Ovary (tissue), 9 donors: ENCODE data around the gene CHD9. TPM values are rescaled to one million over a fixed set of nuclear protein-coding genes. Genes with fewer than 3 reads are reported as not detected.

Source experiments
- DNase-seq, 5 donors: peaks; one replicate each; pipeline ENCODE4 v3.0.0-alpha.2; 2019 to 2020
- H3K27ac ChIP-seq, 2 donors: fragments of 200-600 bp; one replicate each; pipeline versions ENCODE4 v1.5.1 to v1.8.0; 2019 to 2022
- H3K27me3 ChIP-seq: fragments of 200-600 bp; one replicate; pipeline ENCODE4 v1.8.0; 2022
- H3K36me3 ChIP-seq: fragments of 200-600 bp; sonication (generic); one replicate; pipeline ENCODE4 v1.5.1; 2019
- H3K4me1 ChIP-seq: one replicate; pipeline ENCODE4 v1.8.1; 2013; ENCODE audit warnings: mild to moderate bottlenecking, moderate library complexity; ENCODE audit not compliant: insufficient read depth
- H3K4me3 ChIP-seq: fragments of 200-600 bp; sonication (generic); one replicate; pipeline ENCODE4 v1.5.1; 2017
- H3K9me3 ChIP-seq, 2 donors: fragments of 200-600 bp in 1 of 2; sonication (generic) in 1 of 2; one replicate each; pipeline versions ENCODE4 v1.5.1 to v1.8.1; 2013 to 2019; ENCODE audit warnings: mild to moderate bottlenecking in 1 of 2, moderate library complexity in 1 of 2
- EP300 ChIP-seq: sonication (generic); formaldehyde crosslinking; IDR thresholded peaks from one replicate; pipeline ENCODE4 v1.6.1; 2017; ENCODE audit warnings: antibody characterized with exemption
- POLR2A ChIP-seq: fragments of 450-650 bp; IDR thresholded peaks from one replicate; pipeline ENCODE4 v1.6.1; 2017; ENCODE audit warnings: antibody characterized with exemption, mild to moderate bottlenecking, moderate library complexity
- WGBS, 3 donors: extraction: QIAGEN DNeasy Blood & Tissue Kit in 1 of 3; methylation state at CpG; one replicate each; pipeline versions ENCODE4 v1.1.5 to v1.1.7; 2013 to 2017; 5-methylcytosine and 5-hydroxymethylcytosine counted together
- intact Hi-C, 4 donors: fragments of 100-400 bp; cut with DNase I; formaldehyde crosslinking; loops; one replicate each; pipeline versions ENCODE4 v1.11.0 to v1.15.1; 2022 to 2023
- polyA plus RNA-seq, 2 donors: library from polyadenylated mRNA; stranded (reverse); fragments of 200-250 nt in 1 of 2; fragments of 350-450 nt in 1 of 2; fragmentation: Illumina TruSeq in 1 of 2; extraction: RNeasy Lipid Tissue Mini Kit (QIAGEN cat#74804) in 1 of 2; gene quantifications; one replicate each; pipeline ENCODE4 v1.2.3, GENCODE V29; 2013 to 2014
- total RNA-seq, 7 donors: library from RNA; depleted of rRNA in 2 of 7; stranded (reverse); fragments of >200 nt in 2 of 7; fragmentation: NEBNext Ultra II Directional in 3 of 7; extraction: Animal tissue kit (Norgen Biotek cat#: 25700) in 3 of 7; gene quantifications; one replicate each; pipeline versions ENCODE4 v1.1.0 to v1.2.4, GENCODE V29; 2016 to 2023
- TF ChIP-seq, protein P1 (sequence below), 3 donors: fragments of 450-650 bp in 2 of 3; fragments of 200-600 bp in 1 of 3; IDR thresholded peaks; one replicate each; pipeline versions ENCODE4 v1.5.1 to v1.8.0; 2016 to 2022; ENCODE audit warnings: antibody characterized with exemption in 3 of 3, mild to moderate bottlenecking in 1 of 3
- donor health status: DM: no; HTN: no; CAD: no; lungs with moderate emphysema.
- donor health status: DM: no; HTN: no; CAD: no.
- donor health status: Bipolar disorder and iron deficiency.
- donor health status: DM: yes; HTN: yes; CAD: no.
- donor health status: DM: no; HTN: no; CAD: no.
- donor health status: DM: yes; HTN: yes; CAD: no.

CHD9 gene
- total and polyA plus RNA-seq, 9 donors = 11.8 to 100 (median 84.1) TPM

DNA sequence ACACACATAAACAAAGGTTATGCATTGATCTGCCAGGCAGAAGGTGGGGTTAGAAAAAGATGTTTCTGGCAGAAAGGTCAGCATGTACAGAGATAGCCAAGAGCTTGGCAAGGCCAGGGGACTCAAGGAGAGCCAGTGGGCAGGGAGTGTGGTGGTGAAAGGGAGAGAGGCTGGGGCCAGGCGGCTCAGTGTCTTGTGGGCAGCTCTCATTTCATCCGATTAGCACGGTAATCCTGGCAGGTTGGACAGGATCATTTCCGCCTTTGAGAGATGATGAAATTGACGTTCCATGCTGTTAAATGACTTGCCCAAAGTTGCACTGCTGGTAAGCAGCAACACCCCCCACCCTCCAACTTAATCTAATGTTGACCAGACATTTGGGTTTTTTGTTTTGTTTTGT, 3.6 kb downstream of the CHD9 start:
- WGBS, 3 donors = 92 to 95% (median 93%) methylated on average over 5 of the region's 5 CpGs
- Histone ChIP-seq H3K27ac (no peak overlapping the region), H3K36me3 (no peaks in the 10 kb centered on the region), H3K27me3 (no peaks in the 10 kb centered on the region), H3K4me1 (peaks cover 4% of the 10 kb centered on the region), H3K9me3 (no peaks in the 10 kb centered on the region), H3K4me3 (no peak overlapping the region)
- no peak for DNase-seq
- intact Hi-C loops = loop anchor here in 2 of 4 donors (10.0 kb wide), 3 partner anchors 146 to 376 kb away; partner anchors contain the start of gene RBL2 (in 1 of the 2)
- TF ChIP-seq POLR2A (no peak), EP300 (no peak)
- TF ChIP-seq, protein P1, sequence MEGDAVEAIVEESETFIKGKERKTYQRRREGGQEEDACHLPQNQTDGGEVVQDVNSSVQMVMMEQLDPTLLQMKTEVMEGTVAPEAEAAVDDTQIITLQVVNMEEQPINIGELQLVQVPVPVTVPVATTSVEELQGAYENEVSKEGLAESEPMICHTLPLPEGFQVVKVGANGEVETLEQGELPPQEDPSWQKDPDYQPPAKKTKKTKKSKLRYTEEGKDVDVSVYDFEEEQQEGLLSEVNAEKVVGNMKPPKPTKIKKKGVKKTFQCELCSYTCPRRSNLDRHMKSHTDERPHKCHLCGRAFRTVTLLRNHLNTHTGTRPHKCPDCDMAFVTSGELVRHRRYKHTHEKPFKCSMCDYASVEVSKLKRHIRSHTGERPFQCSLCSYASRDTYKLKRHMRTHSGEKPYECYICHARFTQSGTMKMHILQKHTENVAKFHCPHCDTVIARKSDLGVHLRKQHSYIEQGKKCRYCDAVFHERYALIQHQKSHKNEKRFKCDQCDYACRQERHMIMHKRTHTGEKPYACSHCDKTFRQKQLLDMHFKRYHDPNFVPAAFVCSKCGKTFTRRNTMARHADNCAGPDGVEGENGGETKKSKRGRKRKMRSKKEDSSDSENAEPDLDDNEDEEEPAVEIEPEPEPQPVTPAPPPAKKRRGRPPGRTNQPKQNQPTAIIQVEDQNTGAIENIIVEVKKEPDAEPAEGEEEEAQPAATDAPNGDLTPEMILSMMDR (IDR thresholded peaks at IDR 0.05) = no peak

DNA sequence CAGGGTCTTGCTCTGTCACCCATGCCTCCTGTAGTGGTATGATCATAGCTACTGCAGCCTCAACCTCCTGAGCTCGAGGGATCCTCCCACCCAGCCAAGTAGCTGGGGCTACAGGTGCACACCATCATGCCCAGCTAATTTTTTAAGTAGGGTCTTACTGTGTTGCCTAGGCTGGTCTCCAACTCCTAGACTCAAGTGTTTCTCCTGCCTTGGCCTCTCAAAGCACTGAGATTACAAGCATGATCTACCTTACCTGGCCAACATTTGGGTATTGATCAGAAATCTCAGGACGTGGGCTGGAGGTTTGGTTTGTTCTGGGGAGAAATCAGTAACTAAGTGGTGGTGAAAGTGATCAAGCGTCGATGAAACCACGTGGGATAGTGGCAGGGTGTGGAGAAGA, 4.1 kb downstream of the CHD9 start:
- Histone ChIP-seq H3K27ac (no peak overlapping the region), H3K36me3 (no peaks in the 10 kb centered on the region), H3K4me1 (peaks cover 4% of the 10 kb centered on the region), H3K9me3 (no peaks in the 10 kb centered on the region), H3K27me3 (no peaks in the 10 kb centered on the region), H3K4me3 (no peak overlapping the region)
- TF ChIP-seq POLR2A = no peak
- TF ChIP-seq, protein P1 (IDR thresholded peaks at IDR 0.05) = no peak
- no peak for TF ChIP-seq EP300
- intact Hi-C loops = loop anchor here in 2 of 4 donors (10.0 kb wide), 3 partner anchors 146 to 376 kb away; partner anchors contain the start of gene RBL2 (in 1 of the 2)
- no peak for DNase-seq
- WGBS, 3 donors = 91 to 95% (median 95%) methylated on average over 5 of the region's 5 CpGs

DNA sequence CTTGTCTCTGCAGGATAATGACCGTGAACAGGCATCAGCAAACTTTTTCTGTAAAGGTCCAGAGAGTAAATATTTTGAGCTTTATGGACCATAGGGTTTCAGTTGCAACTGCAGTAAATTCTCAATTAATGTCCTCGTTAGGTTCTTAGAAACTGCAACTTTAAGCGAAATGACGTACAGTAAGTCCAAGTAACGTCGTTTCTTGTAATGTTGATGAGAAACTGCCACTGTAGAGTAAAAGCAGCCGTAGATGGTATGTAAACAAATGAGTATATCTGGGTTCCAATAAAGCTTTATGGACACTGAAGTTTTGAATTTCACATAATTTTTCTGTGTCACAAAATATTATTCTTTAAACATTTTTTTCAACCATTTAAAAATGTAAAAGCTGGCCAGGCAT, 4.9 kb downstream of the CHD9 start:
- 61 to 70% (median 69%) methylated on average over 7 of the region's 7 CpGs for WGBS, 3 donors
- no peak for DNase-seq
- H3K27ac ChIP-seq = no peak overlapping the region
- no peaks in the 10 kb centered on the region for H3K27me3 ChIP-seq
- no peaks in the 10 kb centered on the region for H3K9me3 ChIP-seq
- no peak overlapping the region for H3K4me3 ChIP-seq
- intact Hi-C loops = loop anchor here in 2 of 4 donors (10.0 kb wide), 3 partner anchors 145 to 375 kb away; partner anchors contain the start of gene RBL2 (in 1 of the 2)
- H3K36me3 ChIP-seq = no peaks in the 10 kb centered on the region
- TF ChIP-seq EP300 (no peak), POLR2A (no peak)
- TF ChIP-seq, protein P1 (IDR thresholded peaks at IDR 0.05) = no peak
- H3K4me1 ChIP-seq = peaks cover 1% of the 10 kb centered on the region

DNA sequence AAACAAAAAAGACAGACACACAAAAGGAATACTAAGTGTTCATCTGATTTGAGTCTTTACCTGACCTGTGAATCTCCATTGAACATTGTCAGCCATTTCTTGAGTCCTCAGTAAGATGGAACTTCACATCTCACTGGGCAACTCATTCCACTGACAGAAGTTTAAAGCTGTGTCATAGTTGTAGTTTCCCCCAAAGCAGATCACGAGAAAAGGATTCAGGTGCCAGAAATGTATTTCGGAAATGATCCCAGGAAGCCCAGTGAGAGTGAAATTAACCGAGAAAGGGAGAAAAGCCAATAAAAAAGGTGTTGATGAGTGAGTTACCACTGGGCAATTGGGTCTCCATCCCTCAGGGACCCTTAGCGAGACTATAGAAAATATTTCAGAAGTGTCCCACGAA, 6.5 kb downstream of the CHD9 start:
- DNase-seq = no peak
- TF ChIP-seq POLR2A = no peak
- no peak for TF ChIP-seq EP300
- TF ChIP-seq, protein P1 (IDR thresholded peaks at IDR 0.05) = no peak
- Histone ChIP-seq H3K9me3 (no peaks in the 10 kb centered on the region), H3K4me3 (no peak overlapping the region), H3K27ac (no peak overlapping the region), H3K27me3 (no peaks in the 10 kb centered on the region), H3K4me1 (peaks cover 1% of the 10 kb centered on the region), H3K36me3 (no peaks in the 10 kb centered on the region)
- intact Hi-C loops = no loop called here
- WGBS, 3 donors = 94 to 96% (median 95%) methylated on average over 5 of the region's 5 CpGs
